Measurements from ENCODE around the gene SHROOM3. TPM values are rescaled to one million over a fixed set of nuclear protein-coding genes. Genes with fewer than 3 reads are reported as not detected.
A peak's percentile ranks its signal among the peaks of the same experiment; 100 is the strongest.

The SHROOM3 gene
- total and polyA plus RNA-seq, 2 donors (not counting 3 experiments of a cell fraction or from before 2014, with no cell fraction given) = 2.7 to 6.7 TPM

DNA sequence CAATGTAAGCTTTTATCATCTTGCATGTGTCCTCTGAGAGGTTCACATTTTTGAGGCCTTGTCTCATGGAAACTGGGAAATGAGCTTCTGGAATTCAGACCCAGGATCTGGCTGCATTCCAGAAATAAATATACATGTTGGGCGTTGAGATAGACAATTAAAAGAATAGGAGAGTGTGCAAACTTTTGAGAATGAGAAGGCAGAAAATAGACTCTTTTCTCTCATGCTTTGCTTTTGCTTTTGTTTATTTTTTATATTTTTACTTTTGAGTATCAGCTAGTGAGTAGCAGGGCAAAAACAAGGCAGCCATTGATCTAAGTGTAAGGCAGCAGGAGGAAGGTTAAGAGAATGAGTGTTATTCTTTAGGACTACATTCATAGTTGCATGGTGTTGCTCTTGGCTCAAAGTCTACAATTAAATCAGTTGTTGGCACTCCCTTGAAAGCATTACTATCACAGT is 12.4 kb downstream of the SHROOM3 start:
- H3K9me1 ChIP-seq (replicated peaks; ENCODE audit: control insufficient read depth, extremely low read depth, insufficient read depth, low read length) = no peaks in the 10 kb centered on the region
- dilution Hi-C loops (cut with MboI; ENCODE audit: extremely low pct_ligation_motif_present, low sequenced_read_pairs) = no loop called here
- no TSS peak for BruUV-seq (replicated peaks)
- H3K79me2 ChIP-seq (ENCODE audit: control insufficient read depth, insufficient read depth, low read length) = no peaks in the 10 kb centered on the region
- H4K20me1 ChIP-seq (replicated peaks; ENCODE audit: control insufficient read depth, extremely low read depth, insufficient read depth, low read length) = no peaks in the 10 kb centered on the region
- peak; percentile 83 for DNase-seq (ENCODE audit: low read depth, low spot score)
- H3K36me3 ChIP-seq (ENCODE audit: control insufficient read depth in 2 of 2, extremely low read depth in 1 of 2, insufficient read depth in 2 of 2, low read length in 2 of 2) = no peaks in the 10 kb centered on the region
- no peak overlapping the region for H3K4me3 ChIP-seq (replicated peaks in 1 of 3; ENCODE audit: insufficient read depth in 1 of 3, low read depth in 1 of 3, low read length in 3 of 3)
- intact Hi-C loops (cut with micrococcal nuclease) = no loop called here
- no peaks in the 10 kb centered on the region for H3K9me3 ChIP-seq (replicated peaks; ENCODE audit: control insufficient read depth, insufficient read depth, low read length)
- no peak overlapping the region for H3K27ac ChIP-seq (ENCODE audit: insufficient read depth, low read depth, low read length)
- peaks cover 24% of the 10 kb centered on the region for H3K4me1 ChIP-seq (ENCODE audit: control insufficient read depth, extremely low read depth, insufficient read depth, low read length)
- peaks cover 12 to 19% of the 10 kb centered on the region in 2 experiments for H3K27me3 ChIP-seq (ENCODE audit: control insufficient read depth in 2 of 2, insufficient read depth in 2 of 2, low read length in 2 of 2)
- ChIA-PET CTCF (interaction anchor here (1.0 to 2.6 kb wide), 3 partner anchors 8 to 57 kb away, joined by 3 to 12 read pairs (median 3); partner anchors contain the start of gene CCDC158), POLR2A (no interaction called here)
- no peak overlapping the region for H2AFZ ChIP-seq (ENCODE audit: low read depth, low read length)
- FAIRE-seq = peak; percentile 69
- TF ChIP-seq GATA2 (IDR thresholded peaks at IDR 0.05; ENCODE audit: insufficient read depth, insufficient read length, low read depth, low read length) = no peak
- no peak for TF ChIP-seq POLR2A (IDR thresholded peaks at IDR 0.05; ENCODE audit: low read depth, low read length)
- TF ChIP-seq JUN (IDR thresholded peaks at IDR 0.05; ENCODE audit: borderline replicate concordance, insufficient read depth, insufficient read length, low read depth) = no peak
- TF ChIP-seq POLR2AphosphoS5 (IDR thresholded peaks at IDR 0.05; ENCODE audit: insufficient read depth, low read depth, low read length) = no peak
- no peak for TF ChIP-seq CTCF (IDR thresholded peaks at IDR 0.05; ENCODE audit: extremely low read depth in 1 of 2, insufficient read depth in 1 of 2, low read depth in 1 of 2, low read length in 2 of 2)
- no peak for TF ChIP-seq EZH2 (IDR thresholded peaks at IDR 0.05; ENCODE audit: borderline replicate concordance, low read depth, low read length, severe bottlenecking)
- no peak for TF ChIP-seq MYC (IDR thresholded peaks at IDR 0.05; ENCODE audit: low read depth, low read length)
- no peak for TF ChIP-seq FOS (IDR thresholded peaks at IDR 0.05; ENCODE audit: borderline replicate concordance, insufficient read depth, low read length)
- no peak for TF ChIP-seq MAX (IDR thresholded peaks at IDR 0.05; ENCODE audit: insufficient read depth, insufficient read length)
- no peak overlapping the region for H3K4me2 ChIP-seq (ENCODE audit: insufficient read depth, low read length)
- no peak overlapping the region for H3K9ac ChIP-seq (replicated peaks; ENCODE audit: extremely low read depth, insufficient read depth, low read length)

Measured in endothelial cell of umbilical vein (primary cell).